Fibroblast of lung (primary cell): ENCODE data around the gene TRAP1.

ENCODE experiments used
- EZH2 ChIP-seq: IDR thresholded peaks from 2 replicates; pipeline ENCODE4 v1.5.1; 2012; ENCODE audit warnings: low read length, control low read depth, mild to moderate bottlenecking; ENCODE audit errors: missing control alignments
- TF ChIP-seq, protein P1 (sequence below), 2 donors: IDR thresholded peaks in 1 of 2; conservative IDR thresholded peaks in 1 of 2; 1 replicate in 1 of 2; 2 replicates in 1 of 2; pipeline ENCODE4 v1.5.1; 2011 to 2012; ENCODE audit warnings: low read length in 2 of 2, control low read depth in 1 of 2, inconsistent platforms in 1 of 2, low read depth in 1 of 2, mild to moderate bottlenecking in 1 of 2

DNA sequence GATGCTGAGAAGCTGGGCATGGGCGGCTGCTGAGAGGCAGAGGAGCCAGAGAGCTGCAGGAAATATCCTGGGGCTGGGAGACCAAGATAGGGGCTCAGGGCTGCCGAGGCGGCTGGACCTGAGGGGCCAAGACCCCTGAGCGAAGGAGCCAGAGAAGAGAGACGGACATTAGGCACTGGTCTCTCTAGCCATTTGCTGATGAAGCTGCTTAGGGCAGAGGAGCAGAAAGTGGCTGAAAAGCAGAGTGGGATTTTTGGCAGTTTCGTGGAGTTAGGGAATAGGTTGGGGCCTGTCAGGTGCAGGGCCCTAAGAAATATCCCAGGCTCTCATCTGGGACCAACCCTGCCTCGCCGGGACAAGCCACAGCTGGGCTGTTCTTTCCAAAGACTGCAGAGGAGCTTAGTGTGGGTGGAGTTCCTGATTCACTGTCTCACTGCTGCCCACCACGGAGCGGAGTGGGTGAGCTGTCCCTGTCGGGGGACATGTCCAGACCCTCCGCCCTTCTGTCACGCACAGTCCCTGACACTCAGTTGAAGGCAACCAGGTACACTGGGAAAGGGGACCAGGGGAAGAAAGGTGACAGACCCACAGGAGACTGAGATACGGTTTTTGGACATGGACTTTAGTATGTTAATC is 74.1 kb downstream of the TRAP1 start:
- TF ChIP-seq, protein P1, sequence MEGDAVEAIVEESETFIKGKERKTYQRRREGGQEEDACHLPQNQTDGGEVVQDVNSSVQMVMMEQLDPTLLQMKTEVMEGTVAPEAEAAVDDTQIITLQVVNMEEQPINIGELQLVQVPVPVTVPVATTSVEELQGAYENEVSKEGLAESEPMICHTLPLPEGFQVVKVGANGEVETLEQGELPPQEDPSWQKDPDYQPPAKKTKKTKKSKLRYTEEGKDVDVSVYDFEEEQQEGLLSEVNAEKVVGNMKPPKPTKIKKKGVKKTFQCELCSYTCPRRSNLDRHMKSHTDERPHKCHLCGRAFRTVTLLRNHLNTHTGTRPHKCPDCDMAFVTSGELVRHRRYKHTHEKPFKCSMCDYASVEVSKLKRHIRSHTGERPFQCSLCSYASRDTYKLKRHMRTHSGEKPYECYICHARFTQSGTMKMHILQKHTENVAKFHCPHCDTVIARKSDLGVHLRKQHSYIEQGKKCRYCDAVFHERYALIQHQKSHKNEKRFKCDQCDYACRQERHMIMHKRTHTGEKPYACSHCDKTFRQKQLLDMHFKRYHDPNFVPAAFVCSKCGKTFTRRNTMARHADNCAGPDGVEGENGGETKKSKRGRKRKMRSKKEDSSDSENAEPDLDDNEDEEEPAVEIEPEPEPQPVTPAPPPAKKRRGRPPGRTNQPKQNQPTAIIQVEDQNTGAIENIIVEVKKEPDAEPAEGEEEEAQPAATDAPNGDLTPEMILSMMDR (conservative IDR thresholded peaks at IDR 0.05 in 1 of 2, IDR thresholded peaks at IDR 0.05 in 1 of 2; ENCODE audit: low read depth in 1 of 2, low read length in 2 of 2) = no peak
- TF ChIP-seq EZH2 = no peak
